GM12872 (cell line): ENCODE data around the gene RUFY1.

Experiments
- CTCF ChIP-seq: IDR thresholded peaks from 3 replicates; pipeline ENCODE4 v1.5.1; 2011; ENCODE audit warnings: low read depth, mild to moderate bottlenecking, low read length, moderate library complexity; ENCODE audit not compliant: insufficient read depth

RUFY1 gene

DNA sequence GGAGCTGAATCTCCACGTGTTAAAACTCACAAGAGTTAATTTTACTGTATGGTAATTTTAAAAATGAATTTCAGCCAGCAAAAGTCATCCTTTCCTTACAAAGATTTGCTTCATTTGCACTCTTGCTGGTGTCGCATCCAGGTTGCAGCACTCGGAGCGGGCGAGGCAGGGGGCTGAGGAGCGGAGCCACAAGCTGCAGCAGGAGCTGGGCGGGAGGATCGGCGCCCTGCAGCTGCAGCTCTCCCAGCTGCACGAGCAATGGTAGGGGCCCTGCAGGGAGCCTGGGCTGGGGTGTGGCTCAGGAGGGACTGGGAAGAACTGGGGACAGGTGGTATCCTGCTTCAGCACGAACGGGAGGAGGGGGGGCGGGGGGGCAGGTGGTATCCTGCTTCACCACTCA lies 46.1 kb downstream of the RUFY1 start:
- no peak for TF ChIP-seq CTCF

GRCh38 chr5:179599100-179599499 lies 48.7 kb downstream of the RUFY1 start:
- TF ChIP-seq CTCF: no peak

- TF ChIP-seq CTCF: no peak
These were observed 49.2 kb downstream of the RUFY1 start for GRCh38 chr5:179599566-179599965.

DNA sequence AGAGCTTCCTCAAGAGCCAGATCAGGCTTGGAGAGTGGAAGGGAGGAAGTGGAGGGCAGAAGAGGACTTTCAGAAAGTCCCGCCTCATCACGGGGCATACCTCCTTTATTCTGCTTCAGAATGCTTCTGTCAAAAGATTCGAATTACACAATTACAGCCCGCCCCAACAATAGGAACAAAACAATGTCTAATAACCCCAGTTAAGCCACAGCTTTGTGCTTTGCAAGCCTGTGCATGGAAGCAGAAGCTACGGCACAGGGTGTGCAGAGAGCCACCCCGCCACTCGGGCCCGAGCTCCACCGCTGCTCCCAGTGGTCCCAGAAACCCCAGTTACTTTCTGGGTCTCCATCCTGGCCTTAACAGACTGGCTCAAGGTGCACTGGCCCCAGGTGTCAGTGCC lies 49.6 kb downstream of the RUFY1 start:
- TF ChIP-seq CTCF: no peak

GRCh38 chr5:179601871-179602625 lies 51.7 kb downstream of the RUFY1 start:
- TF ChIP-seq CTCF: no peak

DNA sequence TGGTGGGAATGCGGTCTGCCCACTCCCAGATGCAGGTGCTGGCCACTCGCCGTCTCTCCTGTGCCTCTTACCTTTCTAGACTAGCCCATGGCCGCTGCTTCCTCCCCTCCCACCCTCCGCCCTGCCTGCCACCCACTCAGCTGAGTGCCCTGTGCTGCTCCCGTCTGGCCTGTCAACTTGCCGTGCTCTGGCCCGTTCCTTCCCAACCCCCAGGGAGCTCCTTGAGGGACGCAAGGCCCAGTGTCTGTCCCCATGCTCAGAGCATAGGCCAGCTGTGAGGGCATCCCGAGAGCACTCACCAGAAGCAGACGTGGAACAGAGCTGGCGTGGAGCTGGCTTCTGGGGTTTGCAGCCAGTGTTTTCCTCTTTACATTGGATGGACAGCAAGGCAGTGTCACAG lies 53.0 kb downstream of the RUFY1 start:
- no peak for TF ChIP-seq CTCF

GRCh38 chr5:179605026-179605833 lies 54.9 kb downstream of the RUFY1 start:
- no peak for TF ChIP-seq CTCF
